T follicular helper cell (primary cell): ENCODE measurements around the gene DNAJC5.
"Not testable (repeated sequence)": the region's sequence is repeated elsewhere in the genome, so short reads cannot be mapped to it uniquely, and the experiment has no call there.

Source experiments
- DNase-seq: peaks from one replicate; pipeline ENCODE4 v3.0.0-alpha.2; 2020; ENCODE audit warnings: low read depth

The DNAJC5 gene

DNA sequence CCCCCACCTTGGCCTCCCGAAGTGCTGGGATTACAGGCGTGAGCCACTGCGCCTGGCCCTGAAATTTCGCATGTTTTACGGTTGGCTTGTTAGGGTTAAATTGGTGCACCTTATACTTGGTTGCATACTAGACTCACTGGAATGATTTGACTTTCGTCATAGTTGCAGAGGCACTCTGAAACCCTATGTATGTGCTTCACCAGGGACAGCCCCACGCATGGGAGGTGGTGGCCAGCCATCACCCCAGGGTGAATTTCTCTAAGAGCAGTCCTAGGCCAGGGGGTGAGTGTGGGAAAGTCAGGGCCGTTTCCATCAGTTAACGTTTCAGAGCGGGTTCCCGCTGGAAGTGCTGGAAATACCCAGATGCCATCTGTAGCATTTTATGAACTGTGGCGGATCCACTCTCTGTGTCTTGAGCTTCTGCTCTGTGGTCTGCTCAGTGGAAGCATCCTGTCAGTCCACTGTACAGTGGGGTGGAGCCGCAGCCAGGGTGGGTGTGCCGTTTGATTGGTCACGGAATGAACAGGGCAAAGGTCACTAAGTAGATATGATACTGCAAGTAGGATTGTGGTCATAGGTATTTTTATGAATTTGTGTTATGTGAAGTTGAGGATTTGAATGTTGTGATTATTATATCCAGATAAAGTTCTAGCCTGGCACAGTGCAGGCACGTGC, 13.2 kb downstream of the DNAJC5 start:
- no peak for DNase-seq

DNA sequence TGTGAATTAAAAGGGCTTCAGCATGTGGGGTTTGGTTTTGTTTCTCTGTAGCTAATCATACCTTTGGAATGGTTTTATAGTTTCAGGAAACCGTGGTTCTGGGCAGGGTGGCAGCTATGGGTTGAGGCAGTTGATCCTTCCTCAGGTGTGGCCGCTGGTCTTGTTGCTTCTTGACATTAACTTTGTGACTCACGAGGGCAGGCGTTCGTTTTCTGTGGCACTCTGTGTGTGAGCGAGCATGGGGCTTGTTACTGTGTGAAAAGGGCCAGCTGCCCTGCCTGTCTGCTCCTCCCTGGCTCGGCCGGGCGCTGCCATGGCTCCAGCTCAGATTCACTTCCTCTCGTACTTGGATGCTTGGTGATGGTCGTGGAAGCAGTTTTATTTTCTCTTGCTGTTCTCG, 16.2 kb downstream of the DNAJC5 start:
- no peak for DNase-seq

DNA sequence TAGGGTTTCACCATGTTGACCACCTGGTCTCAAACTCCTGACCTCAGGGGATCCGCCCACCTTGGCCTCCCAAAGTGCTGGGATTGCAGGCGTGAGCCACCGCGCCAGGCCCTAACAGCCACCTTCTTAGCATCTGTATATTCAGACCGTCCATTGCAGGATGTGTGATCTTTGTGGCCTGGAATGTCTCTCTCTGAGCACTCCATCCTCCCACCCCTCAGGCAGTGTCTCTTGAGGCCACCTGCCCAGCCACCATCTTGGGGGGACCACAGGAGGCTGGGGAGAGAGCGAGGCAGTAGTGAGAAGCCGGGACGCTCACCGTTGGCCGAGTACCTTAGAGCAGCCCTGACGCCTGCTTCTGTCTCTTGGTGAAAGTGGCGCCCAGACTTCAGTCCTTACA, 18.8 kb downstream of the DNAJC5 start:
- DNase-seq, result no peak

DNA sequence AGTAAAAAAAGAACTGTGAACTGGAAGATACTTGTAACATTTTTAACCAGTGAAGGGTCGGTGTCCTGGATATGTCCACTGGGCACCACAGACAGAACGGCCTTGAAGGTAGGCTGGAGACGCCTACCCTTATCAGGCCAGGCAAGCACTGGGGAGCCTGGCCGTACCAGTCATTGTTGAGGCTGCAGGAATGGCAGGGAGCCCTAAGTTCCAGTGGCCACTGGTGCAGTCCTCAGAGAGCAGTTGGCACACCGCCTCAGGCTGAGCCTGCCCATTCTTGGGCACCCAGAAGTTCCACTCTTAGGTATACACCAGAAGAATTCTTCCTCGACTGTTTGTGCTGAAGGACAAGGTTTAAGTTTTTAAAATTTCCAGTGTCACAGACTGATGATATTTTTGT, 20.5 kb downstream of the DNAJC5 start:
- no peak for DNase-seq

DNA sequence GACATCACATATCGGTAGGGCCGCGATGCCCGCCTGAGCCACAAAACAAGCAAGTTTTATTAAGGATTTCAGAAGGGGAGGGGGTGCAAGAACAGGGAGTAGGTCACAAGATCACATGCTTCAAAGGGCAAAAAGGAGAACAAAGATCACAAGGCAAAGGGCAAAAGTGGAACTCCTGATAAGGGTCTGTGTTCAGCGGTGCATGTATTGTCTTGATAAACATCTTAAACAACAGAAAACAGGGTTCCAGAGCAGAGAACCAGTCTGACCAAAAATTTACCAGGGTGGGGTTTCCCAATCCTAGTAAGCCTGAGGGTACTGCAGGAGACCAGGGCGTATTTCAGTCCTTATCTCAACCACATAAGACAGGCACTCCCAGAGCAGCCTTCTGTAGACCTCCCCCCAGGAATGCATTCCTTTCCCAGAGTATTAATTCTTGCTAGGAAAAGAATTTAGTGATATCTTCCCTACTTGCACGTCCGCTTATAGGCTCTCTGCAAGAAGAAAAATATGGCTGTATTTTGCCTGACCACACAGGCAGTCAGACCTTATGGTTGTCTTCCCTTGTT, 21.5 kb downstream of the DNAJC5 start:
- not testable (repeated sequence) for DNase-seq

DNA sequence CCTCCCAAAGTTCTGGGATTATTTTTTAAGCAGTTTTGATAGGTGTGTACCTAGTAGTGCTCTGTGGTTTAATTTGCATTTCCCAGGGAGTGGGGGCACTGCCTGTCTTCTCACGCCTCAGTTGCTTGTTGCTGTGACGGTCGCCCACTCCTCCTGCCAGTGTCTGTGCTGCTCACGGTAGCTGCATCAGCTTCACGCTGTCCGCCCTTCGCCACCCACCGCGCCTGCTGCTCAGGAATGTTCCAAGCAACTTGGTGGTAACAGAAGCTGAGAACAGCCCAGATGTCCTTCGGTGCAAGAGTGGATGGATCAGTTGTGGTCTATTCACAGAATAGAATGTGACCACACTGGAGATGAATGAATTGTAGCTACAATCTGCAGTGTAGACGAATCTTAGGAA, 22.9 kb downstream of the DNAJC5 start:
- DNase-seq, result no peak

DNA sequence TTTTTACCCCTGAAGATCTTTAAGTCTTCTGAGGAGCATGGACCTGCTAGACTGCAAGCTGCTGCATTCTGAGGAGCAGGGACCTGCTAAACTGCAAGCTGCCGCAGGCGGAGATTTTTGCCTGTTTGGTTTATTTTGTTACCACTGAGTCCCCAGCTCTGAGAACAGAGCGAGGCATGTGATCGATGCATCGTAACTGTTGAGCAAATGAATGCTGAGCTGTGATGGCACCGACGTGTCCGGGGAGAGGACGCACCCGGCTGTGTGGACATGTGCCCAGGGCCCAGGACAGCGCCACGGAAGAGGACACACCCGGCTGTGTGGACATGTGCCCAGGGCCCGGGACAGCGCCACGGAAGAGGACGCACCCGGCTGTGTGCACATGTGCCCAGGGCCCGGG, 24.2 kb downstream of the DNAJC5 start:
- no peak for DNase-seq

DNA sequence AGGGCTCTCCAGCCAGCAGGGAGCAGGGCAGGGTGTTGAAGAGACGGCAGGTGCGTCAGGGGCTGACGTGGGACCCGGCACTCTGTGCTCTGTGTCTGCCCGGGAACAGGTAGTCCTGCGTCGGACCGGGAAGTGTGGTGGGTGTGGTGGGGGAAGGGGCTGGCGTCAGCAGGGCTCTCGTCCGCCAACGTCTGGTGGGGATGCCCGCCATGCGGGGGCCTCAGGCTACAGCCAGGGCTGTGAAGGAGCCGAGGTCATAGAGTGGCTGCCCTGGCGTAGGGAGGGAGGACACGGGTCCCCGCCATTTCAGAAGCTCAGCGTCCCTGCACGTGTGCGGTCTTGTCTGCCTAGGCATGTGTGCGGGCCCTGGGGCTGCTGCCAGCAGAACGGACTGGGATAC, 25.3 kb downstream of the DNAJC5 start:
- DNase-seq, result no peak

DNA sequence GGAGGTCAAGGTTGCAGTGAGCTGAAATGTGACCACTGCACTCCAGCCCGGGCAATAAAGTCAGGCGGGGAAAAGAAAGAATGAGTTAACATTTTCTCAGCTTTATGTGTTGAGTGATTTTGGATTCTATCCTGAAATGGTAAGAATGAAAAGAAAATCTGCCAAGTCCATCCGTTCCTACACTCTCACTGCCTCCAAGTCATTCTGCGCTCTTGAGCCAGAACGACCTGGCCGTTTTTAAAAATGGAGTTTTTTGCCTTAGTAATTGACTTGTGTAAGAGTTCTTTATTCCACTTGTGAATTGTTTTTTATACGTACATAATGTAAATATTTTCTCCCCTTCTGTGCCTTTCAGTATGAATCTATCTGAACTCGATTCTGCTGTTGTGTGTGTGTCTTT, 28.7 kb downstream of the DNAJC5 start:
- DNase-seq, result no peak

DNA sequence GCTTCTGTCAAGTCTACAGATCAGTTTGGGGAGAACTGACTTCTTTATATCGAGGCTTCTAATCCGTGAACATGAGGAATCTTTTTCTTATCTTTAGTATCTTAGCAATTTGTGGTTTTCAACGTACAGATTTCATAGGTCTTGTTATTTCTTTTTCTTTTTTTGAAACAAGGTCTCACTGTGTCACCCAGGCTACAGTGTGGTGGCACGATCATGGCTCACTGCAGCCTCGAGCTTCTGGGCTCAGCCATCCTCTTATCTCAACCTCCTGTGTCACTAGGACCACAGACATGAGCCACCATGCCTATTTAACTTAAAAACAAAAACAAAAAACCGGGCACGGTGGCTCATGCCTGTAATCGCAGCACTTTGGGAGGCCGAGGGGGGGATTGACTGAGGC, 29.3 kb downstream of the DNAJC5 start:
- no peak for DNase-seq

DNA sequence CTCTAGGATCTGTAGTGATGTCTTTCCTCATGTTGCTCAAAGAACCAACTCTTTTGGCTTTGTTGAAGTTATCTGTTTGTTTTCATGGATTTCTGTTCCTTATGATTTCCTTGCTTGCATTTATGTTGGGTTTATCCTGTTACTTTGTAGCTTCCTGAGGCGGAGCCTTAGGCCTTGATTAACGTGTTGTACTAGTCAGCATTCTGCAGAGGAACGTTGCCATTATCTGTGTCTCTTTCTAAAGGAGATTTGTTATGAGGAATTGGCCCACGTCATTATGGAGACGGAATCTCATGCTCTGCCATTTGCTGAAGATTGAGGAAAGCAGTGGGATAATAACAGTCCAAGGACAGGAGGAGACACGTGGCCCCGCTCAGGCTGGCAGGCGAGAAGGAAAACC, 31.4 kb downstream of the DNAJC5 start:
- no peak for DNase-seq

DNA sequence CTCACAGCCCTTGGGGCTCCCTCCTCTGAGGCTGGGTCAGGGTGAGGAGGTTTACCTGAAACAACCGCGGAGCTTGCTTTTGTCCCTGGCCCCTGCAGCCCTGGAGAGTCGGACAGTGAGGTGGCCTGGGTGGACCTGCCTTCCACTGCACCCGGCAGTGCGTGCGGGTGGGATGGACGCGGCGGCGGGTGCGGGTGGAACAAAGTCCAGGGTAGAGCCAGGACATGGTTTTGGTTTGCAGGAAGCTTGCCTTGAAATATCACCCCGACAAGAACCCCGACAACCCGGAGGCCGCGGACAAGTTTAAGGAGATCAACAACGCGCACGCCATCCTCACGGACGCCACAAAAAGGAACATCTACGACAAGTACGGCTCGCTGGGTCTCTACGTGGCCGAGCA, 34.1 kb downstream of the DNAJC5 start:
- DNase-seq, result no peak

DNA sequence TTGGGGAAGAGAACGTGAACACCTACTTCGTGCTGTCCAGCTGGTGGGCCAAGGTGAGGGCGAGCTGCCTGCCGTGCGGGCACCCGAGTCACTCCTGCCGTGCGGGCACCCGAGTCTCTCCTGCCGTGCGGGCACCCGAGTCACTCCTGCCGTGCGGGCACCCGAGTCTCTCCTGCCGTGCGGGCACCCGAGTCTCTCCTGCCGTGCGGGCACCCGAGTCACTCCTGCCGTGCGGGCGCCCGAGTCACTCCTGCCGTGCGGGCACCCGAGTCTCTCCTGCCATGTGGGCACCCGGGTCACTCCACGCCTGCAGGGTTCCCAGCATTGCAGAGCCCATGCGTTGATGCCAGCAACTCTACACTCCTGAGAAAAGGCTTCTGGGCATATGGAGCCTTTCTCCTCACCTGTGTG, 34.6 kb downstream of the DNAJC5 start:
- DNase-seq, result not testable (repeated sequence)

DNA sequence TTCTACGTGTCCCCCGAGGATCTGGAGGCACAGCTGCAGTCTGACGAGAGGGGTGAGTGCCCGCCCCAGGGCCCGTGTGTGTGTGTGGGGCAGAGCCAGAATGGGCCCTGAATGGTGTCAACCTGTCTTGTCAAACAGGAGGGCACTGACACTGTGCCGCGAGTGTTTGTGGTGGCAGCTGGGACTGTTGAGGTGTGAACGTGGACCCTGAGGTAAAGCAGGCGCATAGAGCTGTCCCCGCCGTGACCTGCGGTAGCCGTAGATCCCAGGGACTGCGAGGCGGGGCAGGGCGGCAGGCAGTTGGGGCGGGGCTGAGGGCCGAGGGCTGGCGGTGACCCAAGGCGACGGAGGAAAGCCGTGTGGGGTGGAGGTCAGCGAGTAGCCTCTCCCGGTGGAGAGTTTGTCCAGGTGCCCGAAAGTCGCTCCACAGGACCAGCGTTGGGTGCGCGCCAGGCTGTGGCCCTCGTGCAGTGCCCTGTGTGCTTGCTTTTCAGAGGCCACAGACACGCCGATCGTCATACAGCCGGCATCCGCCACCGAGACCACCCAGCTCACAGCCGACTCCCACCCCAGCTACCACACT, 36.1 kb downstream of the DNAJC5 start:
- no peak for DNase-seq

DNA sequence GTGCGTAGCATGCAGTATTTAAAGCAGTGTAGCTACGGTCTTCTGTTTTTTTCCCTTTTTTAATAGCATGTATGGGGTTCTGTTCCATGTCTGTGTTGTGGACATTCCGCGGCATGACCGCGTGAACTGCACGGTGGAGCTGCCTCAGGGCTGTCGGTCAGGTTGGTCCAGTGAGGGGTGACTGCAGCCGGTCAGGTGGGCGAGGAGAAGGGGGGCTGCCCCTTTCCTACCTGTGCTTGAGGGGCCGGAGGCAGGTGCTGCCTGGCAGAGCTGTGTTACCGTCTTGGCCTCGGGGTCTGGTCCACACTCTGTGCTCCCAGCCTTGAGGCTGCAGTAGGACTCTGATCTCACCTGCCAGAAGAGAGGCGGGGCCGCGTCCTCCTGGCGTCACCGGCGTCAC, 36.8 kb downstream of the DNAJC5 start:
- no peak for DNase-seq

DNA sequence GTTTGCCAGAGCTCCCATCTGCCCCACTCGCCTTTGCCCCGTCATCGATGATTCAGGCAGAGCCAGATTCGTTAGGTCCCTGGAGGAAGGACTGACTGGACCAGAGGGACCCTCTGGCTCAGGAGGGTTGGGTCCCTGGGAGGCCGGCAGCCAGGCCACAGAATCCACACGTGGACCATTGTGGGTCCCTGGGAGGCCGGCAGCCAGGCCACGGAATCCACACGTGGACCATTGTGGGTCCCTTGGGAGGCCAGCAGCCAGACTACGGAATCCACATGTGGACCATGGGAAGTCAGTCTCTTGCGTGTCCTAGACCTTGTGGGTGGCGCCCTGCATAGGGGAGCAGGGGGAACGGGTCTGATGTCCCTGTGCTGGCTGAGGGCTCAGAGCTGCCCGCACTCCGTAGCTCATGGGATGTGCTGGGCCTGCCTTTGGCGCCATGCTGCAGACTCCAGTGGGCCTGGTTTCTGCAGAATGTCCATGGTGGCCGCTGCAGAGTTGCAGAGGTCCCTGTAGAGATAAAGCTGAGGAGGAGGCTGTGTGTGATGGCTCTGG, 37.8 kb downstream of the DNAJC5 start:
- DNase-seq, result no peak

DNA sequence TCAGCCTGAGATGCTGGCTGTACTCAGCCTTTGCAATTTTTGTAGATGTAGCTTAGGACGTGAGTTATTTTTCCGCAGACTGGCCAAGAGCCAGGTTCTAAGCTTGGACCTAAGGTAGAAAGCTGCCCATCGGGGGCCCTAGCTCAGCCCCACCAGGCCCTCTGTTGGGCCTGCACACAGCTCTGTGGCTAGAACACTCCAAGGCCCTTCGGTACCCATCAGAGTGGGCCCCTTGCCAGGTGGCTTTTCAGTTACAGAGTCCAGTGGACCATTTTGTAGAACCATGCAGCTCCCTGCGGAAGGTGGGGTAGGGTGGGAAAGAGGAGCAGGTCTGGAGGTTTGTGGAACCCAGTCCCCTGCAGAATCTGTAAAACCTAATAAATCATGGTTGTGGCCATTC, 38.7 kb downstream of the DNAJC5 start:
- no peak for DNase-seq

DNA sequence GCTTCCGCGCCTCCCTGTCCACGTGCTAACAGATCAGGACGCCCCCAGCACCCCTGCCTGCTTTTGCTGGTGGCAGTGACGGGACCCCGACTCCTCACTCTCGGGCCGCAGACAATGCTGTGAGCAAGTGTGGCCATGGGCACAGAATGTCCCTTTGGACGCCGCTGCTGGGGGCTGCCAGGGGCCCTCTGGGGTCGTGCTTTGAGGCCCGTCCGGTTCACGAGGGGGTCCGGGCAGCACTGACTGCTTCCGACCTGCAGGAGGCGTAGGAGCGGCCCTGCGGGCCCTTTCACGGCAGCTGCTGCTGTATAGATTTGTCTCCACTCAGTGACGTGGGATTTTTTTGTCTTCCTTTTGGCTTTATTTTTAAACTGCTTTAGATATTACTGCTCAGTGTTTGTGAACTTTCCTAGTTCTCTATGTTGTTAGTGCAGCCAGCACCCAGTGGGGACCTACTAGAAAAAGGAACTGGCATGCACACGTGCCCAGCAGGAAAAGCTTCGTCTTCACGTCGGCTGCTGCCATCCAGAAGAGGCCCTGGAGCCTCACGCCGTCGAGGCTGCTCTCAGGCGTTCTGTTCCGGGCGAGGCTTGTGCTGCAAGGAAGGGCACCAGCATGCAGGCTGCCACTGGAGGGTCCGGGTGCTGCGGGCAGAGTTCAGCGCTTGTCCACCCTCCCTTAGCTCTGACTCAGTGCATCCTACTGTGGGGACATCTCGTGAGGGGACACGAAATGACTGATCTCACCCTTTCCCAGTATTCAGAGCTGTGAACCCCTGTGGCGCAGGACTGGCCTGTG, 39.5 kb downstream of the DNAJC5 start:
- no peak for DNase-seq

DNA sequence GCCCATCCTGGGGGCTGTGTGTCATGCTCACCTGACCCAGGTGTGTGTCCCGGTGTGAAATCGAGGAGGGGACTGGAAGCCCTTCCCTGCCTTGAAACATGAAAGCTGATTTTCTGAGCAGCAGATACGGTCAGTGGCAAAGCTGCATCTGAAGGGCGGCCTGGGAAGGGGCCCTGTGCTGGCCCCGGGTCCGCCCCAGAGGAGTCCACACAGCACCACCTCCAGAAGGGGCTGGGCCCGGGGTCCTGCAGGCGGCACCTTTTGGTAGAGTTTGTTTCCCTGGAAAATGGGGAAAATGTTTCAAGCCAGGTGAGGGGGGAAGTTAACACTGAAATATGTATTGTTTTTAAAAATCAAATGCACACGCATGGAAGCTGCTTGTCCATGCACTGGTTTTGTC, 40.5 kb downstream of the DNAJC5 start:
- DNase-seq, result no peak

DNA sequence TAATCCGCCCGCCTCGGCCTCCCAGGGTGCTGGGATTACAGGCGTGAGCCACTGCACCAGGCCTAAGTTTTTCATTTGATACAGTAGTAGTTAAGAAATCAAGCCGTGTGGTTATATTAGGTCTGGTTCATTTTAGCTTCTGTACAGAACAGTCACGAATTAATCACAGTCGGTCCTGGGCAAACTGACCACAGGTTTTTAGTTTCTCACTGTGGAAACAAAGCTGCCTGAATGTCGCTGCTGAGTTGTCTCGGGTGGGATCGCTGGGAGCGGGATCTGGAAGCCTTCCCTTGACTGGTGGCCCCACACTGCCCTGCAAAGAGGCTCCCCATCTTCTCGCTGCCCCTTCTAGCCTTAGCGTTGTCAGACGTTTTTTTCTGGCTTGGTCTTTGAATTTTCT, 42.7 kb downstream of the DNAJC5 start:
- DNase-seq, result no peak

DNA sequence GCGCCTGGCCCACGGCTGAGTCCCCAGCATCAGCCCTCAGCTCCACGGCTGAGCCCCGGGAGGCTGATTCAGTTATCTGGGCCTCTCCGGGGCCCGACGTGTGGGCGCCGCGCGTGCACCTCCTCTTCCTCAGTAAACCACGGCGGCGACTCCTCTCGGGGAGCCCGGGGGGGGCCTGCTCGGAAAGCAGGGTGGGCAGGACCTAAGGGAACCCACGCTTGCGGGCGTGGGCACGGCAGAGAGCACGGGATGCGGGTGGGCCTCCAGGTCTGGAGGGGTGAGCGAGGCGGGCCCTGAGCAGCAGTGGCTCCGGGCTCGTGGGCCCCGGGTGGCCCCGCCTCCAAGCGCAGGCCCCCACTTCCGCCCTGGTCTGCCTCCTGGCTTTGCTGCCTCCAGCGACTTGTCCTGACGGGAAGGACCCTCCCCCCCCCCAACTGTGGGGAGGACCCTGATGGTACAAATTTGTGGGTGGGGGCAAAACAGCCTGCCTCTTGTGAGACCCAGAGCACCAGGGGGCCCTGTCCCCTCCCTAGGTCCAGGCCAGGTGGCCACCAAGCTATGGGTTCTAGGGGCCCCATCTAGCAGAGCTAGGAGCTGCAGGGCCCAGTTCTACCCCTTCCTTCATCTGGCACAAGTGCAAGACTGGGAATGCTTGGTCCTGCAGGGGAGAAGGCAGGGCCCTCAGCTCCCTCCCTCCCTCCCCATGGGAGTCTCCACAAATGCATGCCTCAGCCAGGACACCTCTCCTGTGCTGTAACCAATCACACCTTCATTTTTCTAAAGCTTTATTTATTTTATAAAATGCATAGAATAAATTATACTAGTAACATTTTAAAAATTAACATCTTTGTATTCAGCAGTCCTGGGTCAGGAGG, 44.4 kb downstream of the DNAJC5 start:
- DNase-seq, result no peak

DNA sequence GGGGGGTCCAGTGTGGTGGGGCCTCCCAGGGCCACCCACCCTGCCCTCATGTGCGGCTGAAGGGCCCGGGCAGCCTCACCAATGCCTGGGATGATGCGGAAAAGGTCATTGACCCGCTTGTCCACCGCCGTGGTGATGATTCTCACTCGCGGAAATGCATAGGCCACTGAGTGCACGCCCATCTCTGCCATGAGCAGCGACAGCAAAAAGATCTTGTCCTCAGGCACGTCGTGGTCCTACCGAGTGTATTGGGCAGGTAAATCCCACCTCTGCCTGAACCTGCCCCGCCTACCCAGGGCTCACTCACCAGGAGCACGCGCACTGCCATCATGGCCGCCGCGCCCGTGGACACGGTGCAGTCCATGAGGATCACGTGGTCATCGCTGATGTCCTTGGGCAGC, 45.1 kb downstream of the DNAJC5 start:
- no peak for DNase-seq
